Endodermal cell (in vitro differentiated cells): Measurements from ENCODE around the gene FCF1. TPM values are rescaled to one million over a fixed set of nuclear protein-coding genes. Genes with fewer than 3 reads are reported as not detected.

Source experiments
- DNase-seq: peaks from one replicate; pipeline ENCODE4 v3.0.0-alpha.2; 2017
- H3K27ac ChIP-seq: 2 replicates; pipeline ENCODE4 v1.5.1; 2013; ENCODE audit warnings: mild to moderate bottlenecking, low read depth, low read length, moderate library complexity
- H3K27me3 ChIP-seq: 2 replicates; pipeline ENCODE4 v1.6.1; 2013; ENCODE audit warnings: mild to moderate bottlenecking, low read length, moderate library complexity; ENCODE audit not compliant: insufficient read depth, control insufficient read depth, poor library complexity, severe bottlenecking
- H3K36me3 ChIP-seq: 2 replicates; pipeline ENCODE4 v1.7.0; 2013; ENCODE audit warnings: mild to moderate bottlenecking, low read length, moderate library complexity; ENCODE audit not compliant: control insufficient read depth, insufficient read depth
- H3K4me1 ChIP-seq: one replicate; pipeline ENCODE4 v1.7.0; 2013; ENCODE audit warnings: low read length; ENCODE audit not compliant: control insufficient read depth, insufficient read depth
- H3K4me3 ChIP-seq: 2 replicates; pipeline ENCODE4 v1.5.1; 2013; ENCODE audit warnings: mild to moderate bottlenecking, low read length, moderate library complexity
- H3K9ac ChIP-seq: 2 replicates; pipeline ENCODE4 v1.6.1; 2013; ENCODE audit warnings: mild to moderate bottlenecking, low read length, moderate library complexity; ENCODE audit not compliant: poor library complexity, severe bottlenecking; ENCODE audit errors: extremely low read depth
- H3K9me3 ChIP-seq: 2 replicates; pipeline ENCODE4 v1.6.1; 2013; ENCODE audit warnings: mild to moderate bottlenecking, low read length, moderate library complexity; ENCODE audit not compliant: control insufficient read depth
- H3K27ac Mint-ChIP-seq: 2 replicates; pipeline ENCODE4 v1.8.0; 2020; ENCODE audit warnings: mixed read lengths
- H3K27me3 Mint-ChIP-seq: 2 replicates; pipeline ENCODE4 v1.8.0; 2021; ENCODE audit warnings: mild to moderate bottlenecking, mixed read lengths; ENCODE audit not compliant: insufficient read depth
- H3K36me3 Mint-ChIP-seq: 2 replicates; pipeline ENCODE4 v1.8.0; 2020; ENCODE audit warnings: low read depth, mixed read lengths
- H3K4me1 Mint-ChIP-seq: 2 replicates; pipeline ENCODE4 v1.8.0; 2020; ENCODE audit warnings: mixed read lengths
- H3K4me3 Mint-ChIP-seq: 2 replicates; pipeline ENCODE4 v1.8.0; 2020; ENCODE audit warnings: mild to moderate bottlenecking, moderate library complexity, mixed read lengths
- H3K9me3 Mint-ChIP-seq: 2 replicates; pipeline ENCODE4 v1.8.0; 2020; ENCODE audit warnings: mild to moderate bottlenecking, mixed read lengths
- CTCF ChIP-seq: fragments of 200-600 bp; sonication (generic); conservative IDR thresholded peaks from 2 replicates; pipeline ENCODE4 v1.5.0; 2021; ENCODE audit warnings: antibody characterized with exemption, mild to moderate bottlenecking
- WGBS, 2 experiments: methylation state at CpG; one replicate each; pipeline versions ENCODE4 v1.1.5 to v1.1.7; 2013; ENCODE audit warnings: missing lambda C conversion rate in 2 of 2, mixed read lengths in 1 of 2; ENCODE audit not compliant: insufficient coverage in 1 of 2, insufficient read length in 1 of 2; 5-methylcytosine and 5-hydroxymethylcytosine counted together
- total RNA-seq, 2 donors: library from RNA; stranded (reverse); fragmentation: NEBNext Ultra II Directional in 1 of 2; extraction: Animal tissue kit (Norgen Biotek cat#: 25700) in 1 of 2; gene quantifications; 2 replicates in 1 of 2; 3 replicates in 1 of 2; pipeline ENCODE4 v1.2.1, GENCODE V29; 2021

The FCF1 gene
- total RNA-seq, 2 donors from 2014 or later = 68.4 to 71.3 TPM

GRCh38 chr14:74670726-74671411, 42.1 kb upstream of the FCF1 start:
- no peaks in the 10 kb centered on the region for H3K9me3 Mint-ChIP-seq
- Histone ChIP-seq H3K9ac (no peak overlapping the region), H3K4me3 (no peak overlapping the region), H3K4me1 (no peaks in the 10 kb centered on the region), H3K36me3 (peaks cover 92% of the 10 kb centered on the region), H3K27me3 (no peaks in the 10 kb centered on the region), H3K27ac (no peak overlapping the region), H3K9me3 (no peaks in the 10 kb centered on the region)
- no peak for TF ChIP-seq CTCF
- no peaks in the 10 kb centered on the region for H3K27me3 Mint-ChIP-seq
- peaks cover 63% of the 10 kb centered on the region for H3K36me3 Mint-ChIP-seq
- H3K4me1 Mint-ChIP-seq = no peaks in the 10 kb centered on the region
- H3K4me3 Mint-ChIP-seq = no peak overlapping the region
- DNase-seq = no peak
- WGBS, 2 experiments = 80 to 98% methylated on average over 1 to 8 of the region's 9 CpGs
- no peak overlapping the region for H3K27ac Mint-ChIP-seq

- H3K36me3 Mint-ChIP-seq = peaks cover 63% of the 10 kb centered on the region
- 81 to 97% methylated on average over 2 to 4 of the region's 4 CpGs for whole genome bisulfite sequencing, 2 experiments
Measured at GRCh38 chr14:74671789-74672188, 41.2 kb upstream of the FCF1 start.

GRCh38 chr14:74673768-74674167, 39.2 kb upstream of the FCF1 start:
- no peak for DNase-seq
- 97 to 100% methylated on average over 4 of the region's 4 CpGs for WGBS, 2 experiments
- Histone ChIP-seq H3K36me3 (peaks cover 85% of the 10 kb centered on the region), H3K9ac (no peak overlapping the region), H3K9me3 (no peaks in the 10 kb centered on the region), H3K27ac (no peak overlapping the region), H3K27me3 (no peaks in the 10 kb centered on the region), H3K4me3 (no peak overlapping the region), H3K4me1 (no peaks in the 10 kb centered on the region)
- no peak overlapping the region for H3K27ac Mint-ChIP-seq
- H3K9me3 Mint-ChIP-seq = no peaks in the 10 kb centered on the region
- H3K27me3 Mint-ChIP-seq = no peaks in the 10 kb centered on the region
- no peak for TF ChIP-seq CTCF
- H3K4me3 Mint-ChIP-seq = no peak overlapping the region
- H3K4me1 Mint-ChIP-seq = no peaks in the 10 kb centered on the region
- peaks cover 51% of the 10 kb centered on the region for H3K36me3 Mint-ChIP-seq

More at GRCh38 chr14:74671789-74672188, 41.2 kb upstream of the FCF1 start:
- no peaks in the 10 kb centered on the region for H3K4me1 Mint-ChIP-seq
- H3K27ac Mint-ChIP-seq = no peak overlapping the region
- Histone ChIP-seq H3K4me1 (no peaks in the 10 kb centered on the region), H3K27ac (no peak overlapping the region), H3K4me3 (no peak overlapping the region), H3K9ac (no peak overlapping the region), H3K36me3 (peaks cover 93% of the 10 kb centered on the region), H3K27me3 (no peaks in the 10 kb centered on the region), H3K9me3 (no peaks in the 10 kb centered on the region)
- no peak overlapping the region for H3K4me3 Mint-ChIP-seq
- H3K9me3 Mint-ChIP-seq = no peaks in the 10 kb centered on the region
- TF ChIP-seq CTCF = no peak
- no peak for DNase-seq
- H3K27me3 Mint-ChIP-seq = no peaks in the 10 kb centered on the region
